A549 (cell line): ENCODE measurements around the gene HDLBP.

Source experiments
- CEBPB ChIP-seq, 2 experiments: fragments of >200 bp in 1 of 2; sonication (Bioruptor Twin) in 1 of 2; formaldehyde crosslinking in 1 of 2; IDR thresholded peaks; 2 replicates each; pipeline ENCODE4 v1.6.1; 2012 to 2016
- HOXA7 ChIP-seq: fragments of 250-450 bp; sonication (Bioruptor Pico); IDR thresholded peaks from 2 replicates; pipeline ENCODE4 v1.5.0; 2020; ENCODE audit warnings: mild to moderate bottlenecking, moderate library complexity
- MAFK ChIP-seq: fragments of 450-650 bp; IDR thresholded peaks from 2 replicates; pipeline ENCODE4 v1.6.1; 2014; ENCODE audit not compliant: partially characterized antibody
- RARB ChIP-seq: fragments of 250-450 bp; sonication (Bioruptor Pico); IDR thresholded peaks from 2 replicates; pipeline ENCODE4 v1.8.0; 2021; ENCODE audit warnings: mild to moderate bottlenecking, moderate library complexity
- SREBF2 ChIP-seq: fragments of 450-650 bp; IDR thresholded peaks from 2 replicates; pipeline ENCODE4 v1.6.1; 2014; ENCODE audit warnings: mild to moderate bottlenecking, moderate library complexity
- ZNF302 ChIP-seq: fragments of 250-450 bp; sonication (Bioruptor Pico); IDR thresholded peaks from 2 replicates; pipeline ENCODE4 v1.9.0; 2021; ENCODE audit warnings: inconsistent platforms, mild to moderate bottlenecking, moderate library complexity
- TF ChIP-seq, protein P1 (sequence below): IDR thresholded peaks from 2 replicates; pipeline ENCODE4 v1.6.1; 2012
- TF ChIP-seq, protein P2 (sequence below): fragments of >200 bp; sonication (Bioruptor Twin); formaldehyde crosslinking; IDR thresholded peaks from 3 replicates; pipeline ENCODE4 v1.5.1; 2016

DNA sequence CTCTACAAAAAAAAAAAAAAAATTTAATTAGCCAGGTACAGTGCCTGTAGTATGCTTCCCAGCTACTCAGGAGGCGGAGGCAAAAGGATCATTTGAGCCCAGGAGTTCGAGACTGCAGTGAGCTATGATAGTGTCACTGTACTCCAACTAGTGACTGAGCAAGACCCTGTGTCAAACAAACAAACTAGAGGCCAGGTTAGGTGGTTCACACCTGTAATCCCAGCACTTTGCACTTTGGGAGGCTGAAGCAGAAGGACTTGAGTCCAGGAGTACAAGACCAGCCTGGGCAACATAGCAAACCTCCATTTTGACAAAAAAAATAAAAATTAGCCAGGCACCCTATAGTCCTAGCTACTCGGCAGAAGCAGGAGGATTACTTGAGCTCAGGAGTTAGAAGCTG is 13.4 kb downstream of the HDLBP start:
- no peak for TF ChIP-seq RARB (CRISPR knock-in tag)
- TF ChIP-seq HOXA7, result no peak
- TF ChIP-seq, protein P1, sequence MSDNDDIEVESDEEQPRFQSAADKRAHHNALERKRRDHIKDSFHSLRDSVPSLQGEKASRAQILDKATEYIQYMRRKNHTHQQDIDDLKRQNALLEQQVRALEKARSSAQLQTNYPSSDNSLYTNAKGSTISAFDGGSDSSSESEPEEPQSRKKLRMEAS, result no peak
- TF ChIP-seq, protein P2, sequence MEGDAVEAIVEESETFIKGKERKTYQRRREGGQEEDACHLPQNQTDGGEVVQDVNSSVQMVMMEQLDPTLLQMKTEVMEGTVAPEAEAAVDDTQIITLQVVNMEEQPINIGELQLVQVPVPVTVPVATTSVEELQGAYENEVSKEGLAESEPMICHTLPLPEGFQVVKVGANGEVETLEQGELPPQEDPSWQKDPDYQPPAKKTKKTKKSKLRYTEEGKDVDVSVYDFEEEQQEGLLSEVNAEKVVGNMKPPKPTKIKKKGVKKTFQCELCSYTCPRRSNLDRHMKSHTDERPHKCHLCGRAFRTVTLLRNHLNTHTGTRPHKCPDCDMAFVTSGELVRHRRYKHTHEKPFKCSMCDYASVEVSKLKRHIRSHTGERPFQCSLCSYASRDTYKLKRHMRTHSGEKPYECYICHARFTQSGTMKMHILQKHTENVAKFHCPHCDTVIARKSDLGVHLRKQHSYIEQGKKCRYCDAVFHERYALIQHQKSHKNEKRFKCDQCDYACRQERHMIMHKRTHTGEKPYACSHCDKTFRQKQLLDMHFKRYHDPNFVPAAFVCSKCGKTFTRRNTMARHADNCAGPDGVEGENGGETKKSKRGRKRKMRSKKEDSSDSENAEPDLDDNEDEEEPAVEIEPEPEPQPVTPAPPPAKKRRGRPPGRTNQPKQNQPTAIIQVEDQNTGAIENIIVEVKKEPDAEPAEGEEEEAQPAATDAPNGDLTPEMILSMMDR, result no peak
- TF ChIP-seq SREBF2, result no peak
- TF ChIP-seq CEBPB (IDR thresholded peaks at IDR 0.05), result no peak
- no peak for TF ChIP-seq ZNF302 (CRISPR knock-in tag)
- TF ChIP-seq MAFK, result no peak
